ENCODE results near the gene PDE6D. TPM values are rescaled to one million over a fixed set of nuclear protein-coding genes. Genes with fewer than 3 reads are reported as not detected.
A peak's percentile ranks its signal among the peaks of the same experiment; 100 is the strongest.
"Not testable (repeated sequence)": the region's sequence is repeated elsewhere in the genome, so short reads cannot be mapped to it uniquely, and the experiment has no call there.

Gene PDE6D
- total RNA-seq, 1 donor from 2014 or later = 15.4 TPM

DNA sequence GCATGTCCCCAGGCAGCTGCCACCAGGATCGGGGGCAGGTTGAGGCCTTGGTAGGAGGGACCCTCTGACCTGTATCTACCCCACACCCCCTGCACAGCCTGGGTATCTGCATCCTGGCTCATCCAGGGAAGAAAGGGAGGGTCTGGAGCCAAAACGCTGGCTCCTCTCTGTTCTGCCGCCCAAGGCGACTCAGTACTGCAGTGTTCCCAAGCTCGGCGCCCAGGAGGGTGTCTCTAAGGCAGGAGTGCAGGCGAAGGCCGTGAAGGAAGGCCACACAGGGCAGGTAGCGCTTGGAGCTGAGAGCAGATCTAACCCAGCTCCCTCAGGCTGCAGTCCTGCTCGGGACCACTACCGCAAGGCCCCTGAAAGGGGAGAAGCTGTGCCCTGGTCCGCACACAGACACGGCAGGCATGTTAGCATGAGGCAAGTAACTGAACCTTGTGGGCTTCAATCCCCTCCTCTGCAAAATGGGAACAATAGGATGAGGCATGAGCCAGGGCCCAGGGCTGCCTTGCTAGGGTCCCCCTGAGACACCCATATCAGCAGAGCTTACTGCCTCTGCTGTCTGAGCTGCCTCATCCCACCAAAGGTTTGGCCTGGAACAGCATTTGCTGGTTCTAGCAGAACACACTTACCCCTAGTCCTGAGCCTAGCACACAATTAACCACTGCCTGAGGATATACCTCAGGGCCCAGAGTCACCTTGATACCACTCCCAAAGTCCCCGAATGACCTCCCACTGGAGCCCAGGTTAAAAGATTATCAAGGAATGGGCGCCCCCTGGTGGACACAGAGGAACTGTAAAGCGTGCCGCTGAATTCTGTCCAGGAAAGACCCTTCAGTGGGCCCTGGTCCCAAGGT is 66.2 kb downstream of the PDE6D start:
- TF ChIP-seq, protein P1, sequence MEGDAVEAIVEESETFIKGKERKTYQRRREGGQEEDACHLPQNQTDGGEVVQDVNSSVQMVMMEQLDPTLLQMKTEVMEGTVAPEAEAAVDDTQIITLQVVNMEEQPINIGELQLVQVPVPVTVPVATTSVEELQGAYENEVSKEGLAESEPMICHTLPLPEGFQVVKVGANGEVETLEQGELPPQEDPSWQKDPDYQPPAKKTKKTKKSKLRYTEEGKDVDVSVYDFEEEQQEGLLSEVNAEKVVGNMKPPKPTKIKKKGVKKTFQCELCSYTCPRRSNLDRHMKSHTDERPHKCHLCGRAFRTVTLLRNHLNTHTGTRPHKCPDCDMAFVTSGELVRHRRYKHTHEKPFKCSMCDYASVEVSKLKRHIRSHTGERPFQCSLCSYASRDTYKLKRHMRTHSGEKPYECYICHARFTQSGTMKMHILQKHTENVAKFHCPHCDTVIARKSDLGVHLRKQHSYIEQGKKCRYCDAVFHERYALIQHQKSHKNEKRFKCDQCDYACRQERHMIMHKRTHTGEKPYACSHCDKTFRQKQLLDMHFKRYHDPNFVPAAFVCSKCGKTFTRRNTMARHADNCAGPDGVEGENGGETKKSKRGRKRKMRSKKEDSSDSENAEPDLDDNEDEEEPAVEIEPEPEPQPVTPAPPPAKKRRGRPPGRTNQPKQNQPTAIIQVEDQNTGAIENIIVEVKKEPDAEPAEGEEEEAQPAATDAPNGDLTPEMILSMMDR (IDR thresholded peaks at IDR 0.05; ENCODE audit: unreplicated experiment) = peak; percentile 95
- no peaks in the 10 kb centered on the region for H3K9me3 Mint-ChIP-seq
- H3K4me1 Mint-ChIP-seq = peaks cover 27% of the 10 kb centered on the region
- DNase-seq (ENCODE audit: low spot score in 2 of 2, unreplicated experiment in 2 of 2) = peak; percentile 69 to 80
- peaks cover 14% of the 10 kb centered on the region for H3K36me3 Mint-ChIP-seq
- no peak overlapping the region for H3K4me3 Mint-ChIP-seq
- peak overlapping the region; percentile 94 for H3K27ac Mint-ChIP-seq
- no peaks in the 10 kb centered on the region for H3K27me3 Mint-ChIP-seq (ENCODE audit: low read depth)

DNA sequence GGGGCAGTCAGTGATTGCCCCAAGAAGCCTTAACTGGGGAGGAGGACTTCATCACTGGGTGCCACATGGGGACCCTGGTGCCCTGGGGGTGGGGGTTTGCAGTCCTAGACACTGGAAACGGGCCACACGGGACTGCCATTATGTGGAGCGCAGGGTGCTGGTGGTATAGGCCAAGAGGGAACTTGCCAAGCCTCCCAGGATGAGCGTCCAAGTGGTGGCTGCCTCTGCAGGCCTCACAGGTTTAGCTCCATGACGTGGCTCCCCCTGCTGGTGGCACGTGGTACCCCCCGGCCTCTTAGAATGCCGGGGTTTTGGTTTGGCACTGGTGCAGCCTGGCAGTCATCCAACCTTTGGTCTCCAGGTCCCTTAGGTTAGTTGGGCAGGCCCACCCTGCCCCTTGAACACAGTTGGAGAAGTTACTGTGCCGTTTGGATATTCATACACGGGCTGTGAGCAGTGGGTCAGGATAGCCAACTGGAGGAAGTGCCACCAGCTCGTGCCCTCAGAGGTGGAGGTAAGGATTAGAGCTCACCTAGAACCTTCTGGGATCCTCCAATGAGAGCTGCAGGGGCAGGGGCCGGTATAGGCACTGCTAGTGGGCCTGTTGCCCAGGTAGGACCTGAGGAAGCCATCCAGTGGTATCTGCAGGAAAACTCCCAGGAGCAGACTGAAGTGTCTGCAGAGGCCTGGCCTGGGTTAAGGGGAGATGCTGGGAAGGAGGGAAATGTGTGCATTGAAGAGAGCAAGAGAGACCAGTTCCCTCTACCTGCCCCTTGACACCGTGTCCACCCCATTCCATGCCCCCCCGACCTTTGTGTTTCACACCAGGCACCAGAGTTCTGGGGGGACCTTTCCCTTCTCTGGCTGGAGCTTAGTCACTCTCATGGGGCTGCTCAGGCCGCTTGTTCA is 67.1 kb downstream of the PDE6D start:
- no peaks in the 10 kb centered on the region for H3K9me3 Mint-ChIP-seq
- DNase-seq (ENCODE audit: low spot score in 2 of 2, unreplicated experiment in 2 of 2) = peak; percentile 72 to 93

DNA sequence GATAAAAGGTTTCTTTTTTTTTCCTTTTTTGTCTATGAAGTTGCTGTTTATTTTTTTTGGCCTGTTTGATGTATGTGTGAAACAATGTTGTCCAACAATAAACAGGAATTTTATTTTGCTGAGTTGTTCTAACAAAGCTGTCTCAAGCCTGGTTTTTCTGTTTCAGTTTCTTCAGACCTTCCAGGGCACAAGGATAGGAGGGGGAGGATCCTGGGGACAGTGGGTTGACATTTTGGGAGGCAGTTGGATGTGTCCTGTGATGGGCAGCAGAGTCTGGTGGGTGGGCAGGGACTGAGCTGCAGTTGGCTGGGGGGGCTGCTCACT is 67.7 kb downstream of the PDE6D start:
- H3K27ac Mint-ChIP-seq = peak overlapping the region; percentile 94
- peak overlapping the region; percentile 47 for H3K4me3 Mint-ChIP-seq
- peaks cover 27% of the 10 kb centered on the region for H3K4me1 Mint-ChIP-seq
- H3K27me3 Mint-ChIP-seq (ENCODE audit: low read depth); DNase-seq (ENCODE audit: low spot score in 2 of 2, unreplicated experiment in 2 of 2); H3K9me3 Mint-ChIP-seq: not testable (repeated sequence)
- H3K36me3 Mint-ChIP-seq = peaks cover 16% of the 10 kb centered on the region

More for the DNA sequence above, 67.1 kb downstream of the PDE6D start:
- Mint-ChIP-seq H3K36me3 (peaks cover 14% of the 10 kb centered on the region), H3K4me1 (peaks cover 27% of the 10 kb centered on the region), H3K4me3 (peak overlapping the region; percentile 47), H3K27me3 (ENCODE audit: low read depth) (no peaks in the 10 kb centered on the region), H3K27ac (peak overlapping the region; percentile 94)
- TF ChIP-seq, protein P1 (IDR thresholded peaks at IDR 0.05; ENCODE audit: unreplicated experiment) = peak; percentile 93

DNA sequence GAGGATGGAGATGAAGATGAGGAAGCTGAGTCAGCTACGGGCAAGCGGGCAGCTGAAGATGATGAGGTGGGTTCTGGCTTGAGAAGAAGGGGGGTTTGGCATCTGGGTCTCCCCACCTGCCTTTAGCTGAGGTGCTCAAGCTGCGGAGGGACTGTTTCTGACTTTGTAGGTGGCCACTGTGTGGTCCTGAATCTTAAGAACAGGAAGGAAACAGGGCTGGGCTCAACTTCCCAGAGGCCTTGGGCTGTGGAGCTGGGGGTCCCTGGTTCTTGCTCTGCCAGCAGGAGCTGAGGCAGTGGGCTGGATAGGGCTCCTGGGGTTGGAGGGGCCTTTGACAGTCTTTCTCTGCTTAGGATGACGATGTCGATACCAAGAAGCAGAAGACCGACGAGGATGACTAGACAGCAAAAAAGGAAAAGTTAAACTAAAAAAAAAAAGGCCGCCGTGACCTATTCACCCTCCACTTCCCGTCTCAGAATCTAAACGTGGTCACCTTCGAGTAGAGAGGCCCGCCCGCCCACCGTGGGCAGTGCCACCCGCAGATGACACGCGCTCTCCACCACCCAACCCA is 68.5 kb downstream of the PDE6D start:
- H3K4me3 Mint-ChIP-seq = peak overlapping the region; percentile 88
- not testable (repeated sequence) for H3K27me3 Mint-ChIP-seq (ENCODE audit: low read depth); DNase-seq (ENCODE audit: low spot score in 2 of 2, unreplicated experiment in 2 of 2); H3K9me3 Mint-ChIP-seq
- peaks cover 27% of the 10 kb centered on the region for H3K4me1 Mint-ChIP-seq
- peaks cover 16% of the 10 kb centered on the region for H3K36me3 Mint-ChIP-seq
- peak overlapping the region; percentile 91 for H3K27ac Mint-ChIP-seq

DNA sequence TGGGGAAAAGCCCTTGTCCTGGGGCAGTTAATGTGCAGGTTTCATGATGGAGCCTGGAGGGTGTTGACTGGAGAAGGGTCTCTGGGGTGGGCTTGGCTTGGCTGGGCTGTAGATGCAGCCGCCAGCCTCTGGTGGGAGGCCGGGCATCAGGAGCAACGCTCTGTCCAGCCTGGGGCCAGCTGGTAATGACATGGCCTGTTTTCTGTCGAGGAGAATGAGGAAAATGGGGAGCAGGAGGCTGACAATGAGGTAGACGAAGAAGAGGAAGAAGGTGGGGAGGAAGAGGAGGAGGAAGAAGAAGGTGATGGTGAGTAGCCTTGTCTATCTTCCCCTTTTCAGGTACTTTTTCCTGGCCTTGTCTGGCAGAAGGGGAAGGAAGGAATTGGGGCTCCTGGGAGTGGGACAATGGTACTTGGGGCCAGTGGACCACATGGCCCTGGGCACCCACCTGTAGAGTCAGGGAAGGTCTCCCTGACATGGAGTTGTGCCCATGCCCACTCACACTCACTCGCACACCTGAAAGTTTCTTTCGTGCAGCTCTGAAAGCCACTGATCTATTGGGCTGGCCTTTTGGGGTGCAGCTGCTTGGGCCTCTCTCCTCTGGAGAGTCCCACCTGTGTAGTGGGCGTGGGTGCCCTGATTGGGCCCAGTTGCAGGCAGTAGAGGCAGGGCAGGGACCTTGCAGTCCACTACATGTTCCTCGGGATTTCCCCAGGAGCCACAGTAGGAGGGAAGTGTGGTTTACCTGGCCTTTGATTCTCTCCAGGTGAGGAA is 69.2 kb downstream of the PDE6D start:
- Mint-ChIP-seq H3K27ac (peak overlapping the region; percentile 91), H3K4me3 (peak overlapping the region; percentile 88), H3K36me3 (peaks cover 16% of the 10 kb centered on the region), H3K27me3 (ENCODE audit: low read depth) (peaks cover 1% of the 10 kb centered on the region), H3K9me3 (no peaks in the 10 kb centered on the region), H3K4me1 (peaks cover 27% of the 10 kb centered on the region)
- TF ChIP-seq, protein P1 (IDR thresholded peaks at IDR 0.05; ENCODE audit: unreplicated experiment) = no peak
- no peak for DNase-seq (ENCODE audit: low spot score in 2 of 2, unreplicated experiment in 2 of 2)

Data from mesothelial cell of epicardium (in vitro differentiated cells).